HG03520 (cell line): ENCODE data around the gene SKOR2.
"Not testable (repeated sequence)": the region's sequence is repeated elsewhere in the genome, so short reads cannot be mapped to it uniquely, and the experiment has no call there.

Experiments
- ATAC-seq: cut with Tn5 transposase; IDR thresholded peaks from one replicate; pipeline ENCODE4 v1.9.1; 2021; ENCODE audit warnings: mild to moderate bottlenecking, moderate library complexity; ENCODE audit not compliant: unreplicated experiment

Gene SKOR2

DNA sequence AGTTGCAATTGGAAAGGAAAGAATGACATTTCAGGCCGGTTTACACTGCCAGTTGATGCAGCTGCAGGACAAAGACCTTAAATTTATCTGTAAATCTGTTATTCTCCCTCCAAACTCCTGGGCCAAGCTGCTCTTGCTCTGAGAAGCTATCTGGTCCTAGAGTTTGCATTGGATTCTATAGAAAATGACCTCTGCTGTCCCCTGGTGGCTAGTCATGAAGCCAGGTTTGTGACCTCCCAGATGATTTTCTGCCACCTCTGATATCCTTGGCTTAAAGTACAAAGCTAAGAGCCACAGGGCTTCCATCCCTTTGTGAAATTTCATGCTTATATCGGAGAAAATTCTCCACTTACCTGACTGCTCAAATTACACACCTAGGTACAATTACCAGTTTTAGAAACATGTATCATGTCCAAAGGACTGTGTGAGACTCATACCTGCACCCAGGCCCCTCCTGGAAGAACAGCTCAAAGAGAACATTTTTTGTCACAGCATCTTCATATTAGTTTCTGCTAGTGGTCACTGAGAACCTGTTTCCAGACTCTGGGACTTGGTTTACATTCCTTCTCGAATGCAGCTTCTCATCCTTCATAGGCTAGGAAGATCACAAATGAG lies 46.4 kb downstream of the SKOR2 start:
- ATAC-seq: no peak

DNA sequence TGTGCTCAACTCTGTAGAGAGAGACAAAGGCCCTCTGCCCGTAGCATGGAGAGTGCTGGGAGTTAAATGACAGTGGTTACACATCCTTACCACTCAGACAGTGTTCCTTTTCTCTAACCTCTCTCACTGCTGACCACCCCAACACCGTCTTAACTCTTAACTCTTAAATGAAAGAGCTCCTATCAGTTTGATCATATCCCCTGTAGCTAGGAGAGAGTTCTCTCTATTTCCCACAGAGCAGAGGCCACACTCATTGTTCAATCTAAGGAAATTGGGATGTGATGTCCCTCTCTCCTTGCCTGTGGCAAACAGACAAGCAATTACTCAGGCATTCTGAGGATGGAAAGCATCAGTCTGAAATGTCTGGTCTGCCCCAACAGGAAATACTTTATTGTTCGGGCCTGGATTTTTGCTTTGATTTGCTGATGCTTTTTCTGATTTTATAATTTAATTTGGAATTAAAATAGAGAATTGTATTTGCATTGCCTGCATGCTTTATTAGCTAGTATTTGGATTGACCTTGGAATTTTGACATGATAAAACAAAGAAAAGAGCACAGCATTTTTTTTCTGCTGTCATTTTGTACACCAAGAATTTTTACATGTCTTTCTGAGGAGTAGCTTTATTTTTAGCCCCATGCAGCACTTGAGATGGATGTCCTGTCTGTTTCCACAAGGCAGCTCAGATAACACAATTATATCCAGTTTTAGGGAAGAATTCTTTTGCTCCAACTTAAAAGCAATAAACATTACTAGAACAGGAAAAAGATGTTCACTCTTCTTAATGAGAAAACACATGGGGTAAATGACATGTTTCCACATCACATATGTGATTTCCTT lies 47.6 kb downstream of the SKOR2 start:
- ATAC-seq: no peak

DNA sequence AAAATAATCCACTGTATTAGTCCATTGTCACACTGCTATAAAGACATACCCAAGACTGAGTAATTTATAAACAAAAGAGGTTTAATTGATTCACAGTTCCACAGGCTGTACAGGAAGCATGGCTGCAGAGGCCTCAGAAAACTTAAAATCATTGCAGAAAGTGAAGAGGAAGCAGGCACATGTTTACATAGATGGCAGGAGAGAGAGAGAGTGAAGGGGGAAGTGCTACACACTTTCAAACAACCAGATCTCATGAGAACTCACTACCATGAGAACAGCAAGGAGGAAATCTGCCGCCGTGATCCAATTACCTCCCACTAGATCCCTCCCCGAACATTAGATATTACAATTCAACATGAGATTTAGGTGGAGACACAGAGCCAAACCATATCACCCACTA lies 55.5 kb downstream of the SKOR2 start:
- ATAC-seq: not testable (repeated sequence)

DNA sequence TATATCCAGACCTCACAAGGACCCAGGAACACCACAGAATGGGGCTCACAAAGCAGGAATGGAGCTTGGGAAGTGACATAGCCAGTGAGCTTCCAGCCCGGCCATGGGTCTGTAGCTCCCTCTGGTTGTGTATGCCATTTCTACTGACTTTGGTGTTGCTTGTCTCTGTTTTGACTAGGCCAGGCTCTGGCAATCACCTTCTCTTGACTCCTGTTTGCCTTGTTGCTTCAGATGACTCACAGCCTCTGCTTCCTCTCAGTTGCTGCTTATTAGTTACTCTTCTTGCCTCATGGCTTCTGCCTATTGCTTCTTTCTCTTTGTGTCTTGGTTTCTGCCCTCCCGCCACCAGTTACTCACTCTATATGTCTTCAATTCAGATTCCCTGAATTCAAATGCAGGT lies 59.5 kb downstream of the SKOR2 start:
- no peak for ATAC-seq

DNA sequence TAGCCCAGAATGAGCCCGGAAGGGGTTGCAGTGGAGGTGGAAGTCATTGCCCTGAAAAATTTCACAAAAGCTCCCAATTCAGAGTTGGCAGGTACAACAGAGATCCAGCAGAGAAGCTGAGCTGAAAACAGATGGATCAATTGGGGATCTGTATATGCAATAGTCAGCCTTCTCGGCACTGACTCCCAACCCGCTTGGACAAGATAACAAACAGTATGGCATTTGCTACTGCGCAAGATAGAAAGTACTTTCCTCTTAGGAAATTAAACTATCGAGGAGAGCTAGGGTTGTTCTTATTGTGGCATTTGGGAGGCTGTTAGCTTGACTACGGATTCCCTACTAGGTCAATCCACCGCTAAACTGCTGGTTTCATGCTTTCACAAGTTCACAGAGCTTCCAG lies 63.7 kb downstream of the SKOR2 start:
- no peak for ATAC-seq

DNA sequence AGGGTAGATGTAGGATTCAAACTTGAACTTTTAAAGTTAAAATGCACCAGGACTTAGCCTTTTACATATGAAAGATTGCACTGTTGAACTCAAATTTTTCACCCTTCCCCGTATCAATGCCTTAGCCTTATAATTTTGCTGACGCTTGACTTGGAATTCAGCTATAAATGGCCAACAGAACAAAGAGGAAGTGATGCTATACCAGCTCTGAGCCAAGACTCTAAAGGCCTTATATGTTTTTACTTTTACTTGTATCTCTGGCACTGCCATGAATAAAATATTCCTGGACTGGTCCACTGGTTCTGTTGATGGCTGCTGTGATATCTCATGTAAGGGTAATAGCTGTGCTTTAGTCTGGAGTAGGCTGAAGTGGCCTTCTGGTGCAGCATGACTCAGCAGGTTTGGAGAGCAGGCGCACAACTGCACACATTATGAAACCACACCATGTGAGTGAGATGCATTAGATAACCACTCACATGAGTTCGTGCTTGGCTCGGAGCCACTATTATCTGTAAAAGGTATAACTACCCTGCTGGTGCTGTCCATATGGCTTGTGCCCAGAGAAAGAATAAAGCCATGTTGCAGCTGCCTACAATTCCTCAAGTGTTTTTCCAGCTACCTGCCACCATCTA lies 66.9 kb downstream of the SKOR2 start:
- no peak for ATAC-seq

DNA sequence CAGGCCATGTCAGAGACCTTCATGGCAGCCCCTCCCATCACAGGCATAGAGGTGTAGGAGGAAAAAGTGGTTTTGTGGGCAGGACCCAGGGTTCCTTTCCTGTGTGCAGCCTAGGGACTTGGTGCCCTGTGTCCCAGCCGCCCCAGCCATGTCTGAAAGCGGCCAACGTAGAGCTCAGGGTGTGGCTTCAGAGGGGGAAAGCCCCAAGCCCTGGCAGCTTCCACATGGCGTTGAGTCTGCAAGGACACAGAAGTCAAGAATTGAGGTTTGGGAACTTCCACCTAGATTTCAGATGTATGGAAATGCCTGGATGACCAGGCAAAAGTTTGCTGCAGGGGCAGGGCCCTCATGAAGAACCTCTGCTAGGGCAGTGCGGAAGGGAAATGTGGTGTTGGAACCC lies 69.3 kb downstream of the SKOR2 start:
- ATAC-seq: not testable (repeated sequence)

DNA sequence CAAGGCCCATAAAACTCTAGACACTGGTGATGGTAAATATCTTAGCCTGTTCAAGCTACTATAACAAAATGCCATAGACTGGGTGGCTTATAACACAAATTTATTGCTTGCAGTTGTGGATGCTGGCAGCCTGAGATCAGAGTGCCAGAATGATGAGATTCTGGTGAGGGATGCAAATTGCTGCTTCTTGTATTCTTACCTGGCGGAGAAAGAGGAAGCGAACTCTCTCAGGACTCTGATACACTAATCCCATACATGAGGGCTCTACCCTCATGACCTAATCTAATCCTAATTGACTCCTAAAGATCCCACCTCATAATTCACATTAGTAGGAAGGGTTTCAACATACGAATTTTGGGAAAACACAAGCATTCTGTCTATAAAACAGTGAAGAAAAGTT lies 70.7 kb downstream of the SKOR2 start:
- no peak for ATAC-seq

DNA sequence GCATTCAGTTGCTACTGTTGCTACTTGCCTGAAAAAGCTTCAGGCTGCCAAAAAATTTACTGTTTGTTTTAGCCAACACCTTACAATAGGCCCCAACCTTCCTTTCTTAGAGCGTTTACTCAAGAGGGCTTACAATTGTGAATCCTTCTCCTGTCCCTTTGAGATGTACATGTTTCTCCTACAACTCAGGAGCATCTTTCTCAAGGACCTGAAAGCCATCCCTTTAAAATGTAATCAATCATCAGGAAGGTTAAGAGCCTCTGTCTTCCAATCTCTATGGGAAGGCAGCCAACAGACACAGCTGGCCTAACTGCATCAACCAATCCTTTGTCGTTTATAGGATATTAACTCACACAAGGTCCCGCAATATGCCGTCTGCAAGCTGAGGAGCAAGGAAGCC lies 71.9 kb downstream of the SKOR2 start:
- no peak for ATAC-seq

DNA sequence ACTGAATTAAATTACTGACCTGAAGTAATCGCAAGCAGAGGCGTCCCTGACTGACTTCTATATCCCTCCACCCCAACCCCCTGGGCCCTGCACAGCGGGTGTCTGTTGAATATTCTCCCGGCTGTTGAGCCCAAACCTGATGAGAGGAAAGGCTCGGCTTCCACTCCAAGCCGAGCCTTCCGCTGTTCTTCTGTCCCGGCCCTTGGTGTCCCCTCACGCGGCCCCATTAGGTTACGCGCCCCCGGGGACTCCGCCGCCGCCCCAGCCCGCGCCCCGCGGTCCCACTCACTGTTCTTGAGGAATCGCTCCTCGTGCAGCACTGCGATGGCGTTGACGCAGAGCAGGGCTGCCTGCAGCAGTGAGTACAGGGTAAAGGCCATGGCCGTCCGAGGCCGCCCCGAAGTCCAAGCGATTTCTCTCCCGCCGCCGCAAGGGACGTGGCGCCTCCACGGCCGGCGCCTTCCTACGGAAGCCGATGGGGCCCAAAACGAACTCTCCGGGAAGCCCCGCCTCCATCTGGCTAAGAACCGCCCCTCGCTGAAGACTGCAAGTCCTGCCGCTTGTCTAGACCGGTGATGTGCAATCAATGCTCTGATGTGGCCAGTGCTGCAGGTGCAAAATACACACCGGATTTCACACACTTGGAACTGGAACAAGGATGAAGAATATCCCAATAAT lies 75.4 kb downstream of the SKOR2 start, which contains the start of gene IER3IP1:
IER3IP1 (minus strand) TSS at position 467 of the 678 bp plus-strand sequence; CDS start at position 380, 87 bp downstream.
- peak; percentile 81 for ATAC-seq

DNA sequence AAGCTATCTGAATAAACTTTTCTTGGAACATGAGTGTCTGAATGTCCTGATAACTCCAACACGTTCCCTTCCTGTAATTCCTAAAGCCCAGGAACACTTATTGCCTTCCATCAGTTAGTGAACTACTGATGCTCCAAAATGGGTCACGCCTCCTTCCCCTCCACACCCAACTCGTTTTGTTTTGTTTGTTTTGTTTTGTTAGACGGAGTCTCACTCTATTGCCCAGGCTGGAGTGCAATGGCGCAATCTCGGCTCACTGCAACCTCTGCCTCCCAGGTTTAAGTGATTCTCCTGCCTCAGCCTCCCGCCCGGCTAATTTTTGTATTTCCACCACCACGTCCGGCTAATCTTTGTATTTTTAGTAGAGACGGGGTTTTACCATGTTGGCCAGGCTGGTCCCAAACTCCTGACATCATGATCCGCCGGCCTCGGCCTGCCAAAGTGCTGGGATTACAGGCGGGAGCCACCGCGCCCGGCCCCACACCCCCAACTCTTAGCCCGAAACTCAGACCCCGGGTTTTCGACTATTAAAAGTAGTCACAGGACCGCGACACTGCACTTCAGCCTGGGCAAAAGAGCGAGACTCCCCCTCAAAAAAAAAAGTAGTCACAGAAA lies 76.1 kb downstream of the SKOR2 start:
- ATAC-seq: no peak

DNA sequence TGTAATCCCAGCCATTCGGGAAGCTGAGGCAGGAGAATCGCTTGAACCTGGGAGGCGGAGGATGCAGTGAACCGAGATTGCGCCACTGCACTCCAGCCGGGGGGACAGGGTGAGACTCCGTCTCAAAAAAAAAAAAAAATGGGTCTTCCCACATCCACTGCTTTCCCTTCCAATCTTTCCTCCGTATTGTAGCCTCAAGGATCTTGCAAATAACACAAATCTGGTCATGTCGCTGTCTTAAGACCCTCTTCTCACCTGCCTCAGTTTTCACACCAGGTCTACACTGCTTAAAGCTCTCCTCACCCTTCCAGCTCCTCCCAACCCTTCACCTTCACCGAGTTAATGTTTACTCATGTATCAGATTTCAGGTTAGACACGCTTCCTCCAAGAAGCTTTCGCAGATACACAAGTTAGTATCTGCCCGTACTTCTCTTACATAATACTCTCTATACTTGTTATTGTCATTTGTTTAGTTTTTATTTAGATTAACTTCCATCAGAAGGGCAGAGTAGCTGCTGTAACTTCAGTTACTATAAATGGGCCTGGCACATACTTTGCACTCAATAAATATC lies 76.8 kb downstream of the SKOR2 start:
- ATAC-seq: no peak

DNA sequence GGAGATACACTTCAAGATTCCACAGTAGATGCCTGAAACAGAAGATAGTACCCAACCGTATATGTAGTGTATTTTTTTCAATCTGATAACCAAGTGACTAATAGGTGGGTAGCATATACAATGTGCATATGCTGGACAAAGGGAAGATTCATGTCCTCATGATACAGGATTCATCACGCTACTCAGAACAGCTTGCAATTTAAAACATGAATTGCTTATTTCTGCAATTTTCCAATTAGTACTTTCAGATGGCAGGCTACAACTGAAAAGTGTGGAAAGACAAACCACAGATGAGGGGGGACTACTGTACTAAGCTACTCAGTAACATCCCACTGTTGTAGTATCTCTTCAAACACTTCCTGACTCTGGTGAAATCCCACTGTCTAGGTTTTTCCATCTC lies 79.0 kb downstream of the SKOR2 start:
- no peak for ATAC-seq

DNA sequence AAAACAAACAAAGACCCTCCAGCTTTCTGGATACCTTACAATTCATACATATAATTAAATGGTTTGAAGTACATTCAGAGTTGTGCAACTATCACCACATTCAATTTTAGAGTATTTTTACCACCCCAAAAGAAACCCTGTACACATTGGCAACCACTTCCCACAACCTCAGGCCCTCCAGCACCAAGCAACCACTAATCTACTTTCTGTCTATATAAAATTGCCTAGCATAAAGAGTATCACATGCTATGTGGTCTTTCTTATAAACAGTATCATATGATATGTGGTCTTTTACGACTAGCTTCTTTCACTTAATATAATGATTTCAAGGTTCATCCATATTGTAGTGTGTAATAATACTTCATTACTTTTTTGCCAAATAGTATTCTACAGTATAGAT lies 82.5 kb downstream of the SKOR2 start:
- ATAC-seq: no peak

DNA sequence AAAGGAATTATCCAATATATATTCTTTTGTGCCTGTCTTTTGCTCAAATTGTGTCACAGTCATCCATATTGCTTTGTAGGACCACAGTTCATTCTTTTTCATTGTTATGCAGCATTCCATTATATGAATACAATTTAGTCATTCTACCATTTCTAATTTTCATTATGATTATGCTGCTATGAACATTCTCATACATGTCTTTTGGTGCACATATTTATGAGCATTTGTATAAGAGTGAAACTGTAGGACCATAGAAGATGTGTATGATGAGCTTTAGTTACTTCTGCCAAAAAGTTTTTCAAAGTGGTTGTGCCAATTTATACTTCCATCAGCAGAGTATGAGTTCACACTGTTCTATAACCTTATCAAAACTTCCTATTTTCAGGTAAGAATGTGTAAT lies 83.0 kb downstream of the SKOR2 start:
- ATAC-seq: no peak

DNA sequence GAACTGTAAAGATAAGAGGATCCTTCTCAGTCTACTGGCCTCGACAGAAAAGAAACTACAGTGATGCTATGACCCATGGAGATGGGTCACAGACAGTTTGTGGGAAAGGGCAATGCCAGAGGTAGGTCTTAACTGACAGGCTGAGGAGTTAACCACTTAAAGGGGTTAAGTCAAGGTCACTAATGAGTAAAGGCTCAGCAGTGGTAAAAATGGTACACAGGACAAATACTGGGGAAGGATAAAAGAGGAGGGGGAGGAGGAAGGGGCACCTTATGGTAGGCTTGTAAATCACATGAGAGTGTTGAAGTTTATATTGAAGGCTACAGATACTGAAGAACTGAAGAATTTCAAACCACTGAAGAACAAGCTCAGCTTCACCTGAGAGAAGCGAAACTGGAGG lies 85.2 kb downstream of the SKOR2 start:
- ATAC-seq: no peak

DNA sequence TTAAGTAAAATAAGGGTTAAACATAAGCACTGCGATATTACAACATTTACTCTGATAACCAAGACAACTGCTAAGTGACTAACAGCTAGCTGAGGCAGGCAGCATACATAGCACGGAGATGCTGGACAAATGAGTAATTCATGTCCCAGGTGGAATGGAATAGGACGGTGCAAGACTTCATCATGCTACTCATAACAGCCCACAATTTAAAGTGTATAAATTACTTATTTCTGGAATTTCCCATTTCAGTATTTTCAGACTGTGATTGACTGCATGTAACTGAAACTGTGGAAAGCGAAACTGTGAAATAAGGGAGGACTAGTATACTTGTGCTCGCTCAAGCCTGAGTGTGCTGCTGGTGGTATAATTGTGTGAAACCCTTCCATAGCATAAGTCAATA lies 88.2 kb downstream of the SKOR2 start:
- ATAC-seq: peak; percentile 83

DNA sequence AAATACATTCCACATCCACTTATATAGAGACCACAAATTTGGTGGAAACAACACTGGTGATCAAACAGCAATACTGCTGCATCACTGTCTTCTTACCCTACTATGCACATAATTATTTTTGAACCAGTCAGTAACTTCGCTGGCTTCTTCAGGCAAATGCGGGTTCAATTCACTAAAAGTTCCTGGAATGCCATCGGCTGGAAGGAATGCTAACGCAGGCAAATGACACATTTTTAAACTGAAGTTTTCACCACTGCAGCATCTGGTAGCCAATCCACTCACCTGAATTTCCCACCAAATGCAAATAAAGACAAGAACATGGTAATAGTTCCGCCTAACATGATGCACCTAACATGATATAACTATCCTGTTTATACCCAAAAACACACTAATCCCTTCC lies 91.2 kb downstream of the SKOR2 start:
- ATAC-seq: no peak

DNA sequence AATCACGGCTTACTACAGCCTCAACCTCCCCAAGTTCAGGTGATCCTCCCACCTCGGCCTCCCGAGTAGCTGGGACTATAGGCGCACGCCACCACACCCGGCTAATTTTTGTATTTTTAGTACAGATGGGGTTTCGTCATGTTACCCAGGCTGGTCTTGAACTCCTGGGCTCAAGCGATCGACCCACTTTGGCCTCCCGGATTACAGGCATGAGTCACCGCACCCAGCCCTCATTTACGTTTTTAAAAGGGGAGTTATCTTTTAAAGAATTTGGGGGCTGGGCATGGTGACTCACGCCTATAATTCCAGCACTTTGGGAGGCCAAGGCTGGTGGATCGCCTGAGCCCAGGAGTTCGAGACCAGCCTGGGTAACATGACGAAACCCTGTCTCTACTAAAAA lies 93.1 kb downstream of the SKOR2 start:
- ATAC-seq: not testable (repeated sequence)
